Dermis lymphatic vessel endothelial cell (primary cell): Measurements from ENCODE around the gene RAB4A. TPM values are rescaled to one million over a fixed set of nuclear protein-coding genes. Genes with fewer than 3 reads are reported as not detected.

ENCODE experiments used
- total RNA-seq: library from RNA; depleted of rRNA; stranded (reverse); fragments of >200 nt; gene quantifications from 2 replicates; pipeline ENCODE4 v1.2.1, GENCODE V29; 2014

The RAB4A gene
- 20.7 and 27.2 TPM in 2 replicates for total RNA-seq

GRCh38 chr1:229270547-229271447 lies at the start of gene RAB4A:
Gene RAB4A, plus strand, starts transcription at chr1:229271111. Its CDS starts 229 bp downstream, at chr1:229271340.

GRCh38 chr1:229342656-229343569 lies 72.0 kb downstream of the RAB4A start, which contains the start of gene CCSAP:
Gene CCSAP, minus strand, starts transcription at chr1:229343047. Its CDS starts 582 bp downstream, at chr1:229342465.

Other genes with a start within 250 kb of the RAB4A start
- 3.6 and 3.8 TPM in 2 replicates for gene CCSAP, start 71.9 kb downstream of the RAB4A start, total RNA-seq
- not detected in 2 replicates for gene ACTA1, start 163.0 kb downstream of the RAB4A start, total RNA-seq
- 26.9 and 40.1 TPM in 2 replicates for gene NUP133, start 237.2 kb downstream of the RAB4A start, total RNA-seq